ENCODE results near the gene NGB.

Gene NGB

DNA sequence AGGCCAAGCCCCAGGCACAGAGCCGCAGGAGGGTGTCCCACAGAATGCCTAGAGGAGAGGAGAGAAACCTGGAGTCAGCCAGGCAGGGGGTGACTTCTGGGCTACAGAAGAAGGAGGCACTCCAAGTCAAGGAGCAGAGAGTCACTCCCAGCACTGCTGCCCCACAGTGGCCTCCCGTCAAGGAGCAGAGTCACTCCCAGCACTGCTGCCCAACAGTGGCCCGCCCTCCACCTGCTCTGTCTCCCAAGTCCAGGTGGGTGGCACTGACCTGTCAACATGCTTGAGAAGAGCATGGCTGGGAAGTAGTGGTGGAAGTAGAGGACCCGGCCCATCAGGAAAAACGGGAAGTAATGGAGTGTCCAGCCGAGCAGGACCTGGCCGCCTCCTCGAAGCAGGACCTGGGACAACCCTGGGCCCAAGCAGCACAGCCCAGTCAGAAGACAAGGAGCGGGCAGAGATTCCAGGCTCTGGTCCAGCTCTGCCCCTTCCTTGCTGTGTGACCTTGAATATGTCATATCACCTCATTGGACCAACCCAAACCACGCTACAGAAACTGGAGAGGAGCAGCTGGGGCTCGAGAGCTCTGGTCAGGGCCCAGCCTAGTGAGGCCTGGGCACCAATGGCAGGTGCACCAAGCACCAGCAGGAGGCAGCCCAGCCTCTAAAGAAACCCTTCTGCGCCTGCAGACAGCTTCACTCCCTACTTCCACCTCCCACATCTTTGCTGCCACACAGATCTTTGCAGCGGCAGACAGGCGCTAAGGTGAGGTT, 7.6 kb upstream of the NGB start:
- TF ChIP-seq, protein P1, sequence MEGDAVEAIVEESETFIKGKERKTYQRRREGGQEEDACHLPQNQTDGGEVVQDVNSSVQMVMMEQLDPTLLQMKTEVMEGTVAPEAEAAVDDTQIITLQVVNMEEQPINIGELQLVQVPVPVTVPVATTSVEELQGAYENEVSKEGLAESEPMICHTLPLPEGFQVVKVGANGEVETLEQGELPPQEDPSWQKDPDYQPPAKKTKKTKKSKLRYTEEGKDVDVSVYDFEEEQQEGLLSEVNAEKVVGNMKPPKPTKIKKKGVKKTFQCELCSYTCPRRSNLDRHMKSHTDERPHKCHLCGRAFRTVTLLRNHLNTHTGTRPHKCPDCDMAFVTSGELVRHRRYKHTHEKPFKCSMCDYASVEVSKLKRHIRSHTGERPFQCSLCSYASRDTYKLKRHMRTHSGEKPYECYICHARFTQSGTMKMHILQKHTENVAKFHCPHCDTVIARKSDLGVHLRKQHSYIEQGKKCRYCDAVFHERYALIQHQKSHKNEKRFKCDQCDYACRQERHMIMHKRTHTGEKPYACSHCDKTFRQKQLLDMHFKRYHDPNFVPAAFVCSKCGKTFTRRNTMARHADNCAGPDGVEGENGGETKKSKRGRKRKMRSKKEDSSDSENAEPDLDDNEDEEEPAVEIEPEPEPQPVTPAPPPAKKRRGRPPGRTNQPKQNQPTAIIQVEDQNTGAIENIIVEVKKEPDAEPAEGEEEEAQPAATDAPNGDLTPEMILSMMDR (IDR thresholded peaks at IDR 0.05; ENCODE audit: low read depth, low read length) = no peak
- DNase-seq (ENCODE audit: extremely low read depth, low read depth) = no peak

- TF ChIP-seq, protein P1 (IDR thresholded peaks at IDR 0.05; ENCODE audit: low read depth, low read length) = no peak
- DNase-seq (ENCODE audit: extremely low read depth, low read depth) = no peak
Observed at GRCh38 chr14:77276959-77277358, 6.0 kb upstream of the NGB start.

- TF ChIP-seq, protein P1 (IDR thresholded peaks at IDR 0.05; ENCODE audit: low read depth, low read length) = no peak
- no peak for DNase-seq (ENCODE audit: extremely low read depth, low read depth)
Observed at GRCh38 chr14:77276295-77276935, 5.4 kb upstream of the NGB start.

DNA sequence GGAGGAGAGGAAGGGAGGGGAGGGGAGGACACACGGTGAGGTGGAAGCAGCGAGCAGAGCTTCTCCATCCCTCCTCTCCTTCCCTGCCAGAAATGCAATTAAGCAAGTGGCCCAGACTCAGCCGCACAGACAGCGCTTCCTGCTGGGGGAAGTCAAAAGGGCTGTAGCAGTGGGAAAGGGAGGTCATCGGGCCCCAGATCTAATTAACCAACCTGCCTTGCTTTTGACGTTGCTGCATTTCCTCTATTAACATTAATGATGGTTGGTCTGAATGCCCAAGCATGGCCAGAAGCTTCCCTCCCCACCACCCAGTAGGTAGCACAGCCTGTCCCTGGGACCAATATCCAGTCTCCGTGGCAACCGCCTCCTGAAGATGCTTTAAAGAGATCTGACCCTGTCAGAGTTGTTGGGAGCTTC, 4.6 kb upstream of the NGB start:
- no peak for DNase-seq (ENCODE audit: extremely low read depth, low read depth)
- TF ChIP-seq, protein P1 (IDR thresholded peaks at IDR 0.05; ENCODE audit: low read depth, low read length) = no peak

GRCh38 chr14:77275041-77275580, 4.1 kb upstream of the NGB start:
- TF ChIP-seq, protein P1 (IDR thresholded peaks at IDR 0.05; ENCODE audit: low read depth, low read length) = no peak

GRCh38 chr14:77273796-77274195, 2.8 kb upstream of the NGB start:
- no peak for DNase-seq (ENCODE audit: extremely low read depth, low read depth)
- TF ChIP-seq, protein P1 (IDR thresholded peaks at IDR 0.05; ENCODE audit: low read depth, low read length) = no peak

More at GRCh38 chr14:77275041-77275580, 4.1 kb upstream of the NGB start:
- DNase-seq (ENCODE audit: extremely low read depth, low read depth) = no peak

DNA sequence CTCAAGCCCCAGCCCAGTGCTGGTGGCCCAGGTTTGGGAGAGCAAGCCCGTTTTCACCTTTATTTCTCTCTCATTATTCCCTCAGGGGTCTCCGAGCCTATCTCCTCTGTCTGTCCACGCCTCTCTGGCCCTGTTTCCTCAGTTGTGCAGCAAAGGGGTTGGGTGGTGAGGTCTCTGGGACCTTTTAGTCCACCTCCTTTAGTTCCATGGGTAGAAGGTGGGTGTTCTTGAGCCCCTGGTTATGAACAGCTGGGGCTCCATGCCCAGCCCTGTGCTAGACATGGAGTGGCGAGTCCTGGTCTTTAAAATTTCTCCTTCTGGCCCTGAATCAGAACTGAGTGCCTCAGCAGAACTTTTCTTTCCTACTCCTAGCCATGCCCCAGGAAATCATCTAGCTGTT, 1.3 kb upstream of the NGB start:
- no peak for DNase-seq (ENCODE audit: extremely low read depth, low read depth)
- TF ChIP-seq, protein P1 (IDR thresholded peaks at IDR 0.05; ENCODE audit: low read depth, low read length) = no peak
